Dedifferentiated amniotic fluid mesenchymal stem cell (primary cell): ENCODE measurements around the gene REM2.
"Not testable (repeated sequence)": the region's sequence is repeated elsewhere in the genome, so short reads cannot be mapped to it uniquely, and the experiment has no call there.

Experiments
- DNase-seq: peaks from one replicate; pipeline ENCODE4 v3.0.0-alpha.2; 2016; ENCODE audit errors: extremely low spot score

The REM2 gene

DNA sequence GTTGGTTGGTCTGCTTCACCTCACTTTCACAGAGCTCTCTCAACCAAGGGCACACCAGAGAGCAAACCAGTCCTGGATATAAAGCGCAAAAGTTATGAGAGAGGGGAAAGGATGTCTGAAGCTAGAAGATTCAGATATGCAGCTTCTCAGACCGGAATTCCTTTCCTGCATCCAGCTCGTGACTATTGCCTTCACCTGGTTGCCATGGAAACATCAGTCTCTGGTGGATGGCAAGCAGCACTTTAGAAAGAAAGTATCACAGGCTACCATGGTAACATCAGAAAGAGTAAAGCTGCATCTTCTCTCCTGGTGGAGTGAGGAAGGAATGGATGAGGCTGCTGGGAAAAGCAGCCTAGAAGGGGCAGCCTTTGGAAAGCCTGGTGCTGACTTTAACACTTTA is 13.7 kb downstream of the REM2 start:
- DNase-seq: no peak

DNA sequence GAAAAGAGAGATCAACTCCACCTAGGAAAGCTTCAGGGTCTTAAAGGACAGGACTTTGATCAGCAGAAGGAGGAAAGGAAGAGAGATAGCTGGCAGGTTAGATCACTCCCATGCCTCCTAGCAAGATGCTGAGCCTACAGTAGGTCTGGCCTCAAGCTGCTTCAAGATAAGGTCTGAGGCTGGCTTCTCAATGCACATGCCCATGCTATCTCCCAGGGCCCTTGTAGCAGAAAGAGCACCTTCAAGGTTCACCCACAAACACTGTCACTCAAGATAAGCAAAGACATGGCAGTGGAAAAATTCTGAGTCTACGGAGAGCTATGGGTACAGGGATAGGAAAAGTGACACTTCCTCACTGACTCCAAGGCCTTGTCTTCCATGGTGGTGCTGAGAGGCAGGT is 14.3 kb downstream of the REM2 start:
- no peak for DNase-seq

DNA sequence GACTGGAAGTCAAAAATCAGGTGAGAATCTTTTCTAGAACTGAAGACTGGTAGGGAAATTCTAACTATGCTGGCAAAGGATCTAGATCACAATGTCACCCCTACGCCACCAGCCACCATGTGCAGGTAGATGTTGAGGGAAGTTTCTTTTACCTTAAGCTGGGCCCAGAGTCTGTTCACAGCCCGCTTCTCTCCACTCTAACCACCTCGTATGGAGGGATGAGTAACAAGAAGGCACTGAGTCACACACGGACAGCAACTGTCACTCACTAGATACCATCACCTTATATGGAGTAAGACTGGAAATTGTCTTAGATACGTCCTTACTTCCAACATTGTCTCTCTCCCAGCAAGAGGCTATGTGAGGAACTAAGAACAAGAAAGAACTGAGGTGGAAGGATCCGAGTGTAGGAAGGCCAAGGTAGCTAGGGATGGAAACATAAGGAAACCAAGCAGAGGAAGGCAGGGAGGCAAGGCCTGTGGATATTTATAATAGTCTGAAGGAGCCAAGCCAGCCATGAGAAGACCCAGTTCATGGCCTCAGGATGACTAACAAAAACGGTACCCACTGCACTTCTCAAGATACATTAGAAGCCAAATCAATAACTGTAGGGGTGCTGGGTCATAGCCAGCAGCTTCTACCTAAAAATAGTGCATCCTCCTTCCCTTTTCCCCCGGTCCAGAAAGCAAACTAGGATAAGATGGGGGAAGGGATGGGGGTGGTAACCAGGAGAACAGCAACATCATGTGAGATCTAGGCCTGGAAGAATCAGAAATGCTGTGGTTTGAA is 15.5 kb downstream of the REM2 start:
- DNase-seq: peak; percentile 26

DNA sequence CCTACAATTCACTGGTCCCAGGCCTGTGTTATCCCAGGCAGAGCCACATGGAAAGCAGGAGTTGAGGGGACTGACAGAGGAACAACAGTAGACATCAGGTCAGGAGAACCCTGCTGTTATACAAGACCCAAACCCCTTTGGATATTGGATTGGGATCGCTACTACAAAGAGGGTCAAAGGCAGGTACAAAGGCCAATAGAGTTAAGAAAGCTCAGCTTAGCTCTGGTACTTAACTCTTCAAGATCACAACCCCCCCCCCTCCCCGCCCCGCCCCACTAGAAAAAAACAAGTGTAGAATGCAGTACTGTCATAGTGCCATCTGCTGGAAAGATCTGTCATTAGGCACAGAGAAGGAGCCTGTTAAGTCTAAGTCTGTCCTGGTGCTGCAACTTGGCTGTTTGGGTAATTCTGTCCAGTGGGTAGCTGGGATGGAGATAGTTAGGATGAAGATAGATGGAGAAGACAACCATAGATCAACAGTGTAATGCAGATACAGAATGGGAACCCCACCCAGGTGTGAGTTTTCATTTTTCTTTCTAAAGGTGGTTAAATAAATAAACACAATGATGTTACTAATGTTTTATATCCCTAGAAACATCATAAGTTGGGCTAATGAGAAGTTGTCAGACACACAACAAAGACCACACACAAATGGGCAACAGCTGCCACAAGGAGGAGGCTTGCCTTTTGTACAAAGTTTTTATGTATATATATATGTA is 17.2 kb downstream of the REM2 start:
- peak; percentile 63 for DNase-seq

DNA sequence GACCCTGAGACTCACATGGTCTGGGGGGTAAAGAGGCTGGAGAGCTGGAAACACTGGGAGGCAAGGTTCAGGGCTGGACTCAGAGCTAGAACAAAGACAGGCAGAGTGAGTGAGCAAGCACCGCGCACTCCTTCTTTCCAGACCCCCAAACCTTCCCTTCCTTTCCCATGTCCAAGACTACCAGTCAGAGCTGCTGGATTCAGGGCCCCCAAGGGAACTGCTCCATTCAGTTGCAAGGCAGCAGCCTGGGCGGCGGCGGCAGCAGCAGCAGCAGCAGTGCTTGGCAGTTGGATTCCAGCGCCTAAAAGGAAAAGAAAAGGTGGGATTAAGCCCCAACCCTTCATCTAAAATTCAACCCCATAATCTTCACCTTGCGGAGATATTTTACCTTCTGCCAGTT is 18.8 kb downstream of the REM2 start:
- DNase-seq: no peak

DNA sequence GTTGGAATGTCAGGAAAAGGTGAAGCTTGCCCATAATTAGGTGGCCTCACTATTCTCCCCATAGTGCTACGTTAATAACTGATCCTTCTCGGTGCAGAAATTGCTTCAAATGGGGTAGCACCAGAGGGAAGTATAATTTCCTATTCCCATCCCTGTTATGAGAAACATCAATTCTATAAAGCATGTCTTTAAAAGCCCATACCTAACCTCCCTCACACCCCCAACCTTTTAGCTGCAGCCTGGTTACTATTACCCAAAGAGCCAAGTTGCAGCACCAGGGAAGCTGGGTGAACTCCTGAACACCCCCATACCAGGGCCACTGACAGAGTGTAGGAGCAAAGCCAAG is 20.7 kb downstream of the REM2 start:
- DNase-seq: no peak

DNA sequence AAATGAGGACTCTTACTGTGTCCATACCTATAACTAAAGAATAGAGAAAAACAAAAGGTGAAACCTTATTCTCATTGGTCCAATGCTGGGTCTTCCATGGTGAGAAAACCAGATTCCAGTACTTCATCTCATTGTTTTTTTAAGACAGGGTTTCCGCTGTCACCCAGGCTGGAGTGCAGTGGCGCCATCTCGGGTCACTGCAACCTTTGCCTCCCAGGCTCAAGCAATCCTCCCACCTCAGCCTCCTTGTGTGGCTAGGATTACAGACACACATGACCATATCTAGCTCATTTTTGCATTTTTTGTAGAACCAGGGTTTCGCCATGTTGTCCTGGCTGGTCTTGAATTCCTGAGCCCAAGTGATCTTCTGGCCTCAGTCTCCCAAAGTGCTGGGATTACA is 22.6 kb downstream of the REM2 start:
- no peak for DNase-seq

DNA sequence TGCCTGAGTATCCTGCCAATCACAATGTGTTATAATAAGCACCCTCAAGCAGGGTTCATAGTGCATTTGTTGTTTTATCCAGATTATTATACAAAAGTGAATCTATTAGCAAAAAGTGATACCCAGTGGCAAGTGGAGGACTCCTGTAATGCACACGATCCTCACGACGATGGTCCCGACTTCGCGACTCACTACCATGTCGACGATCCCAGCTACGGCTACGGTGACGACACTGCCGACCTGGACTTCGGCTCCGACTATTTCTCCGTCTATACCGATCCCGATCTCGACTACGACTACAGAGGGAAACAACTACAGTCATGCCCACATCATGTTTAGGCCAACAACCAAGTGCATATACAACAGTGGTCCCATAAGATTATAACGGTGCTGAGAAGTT is 23.1 kb downstream of the REM2 start:
- DNase-seq: no peak

DNA sequence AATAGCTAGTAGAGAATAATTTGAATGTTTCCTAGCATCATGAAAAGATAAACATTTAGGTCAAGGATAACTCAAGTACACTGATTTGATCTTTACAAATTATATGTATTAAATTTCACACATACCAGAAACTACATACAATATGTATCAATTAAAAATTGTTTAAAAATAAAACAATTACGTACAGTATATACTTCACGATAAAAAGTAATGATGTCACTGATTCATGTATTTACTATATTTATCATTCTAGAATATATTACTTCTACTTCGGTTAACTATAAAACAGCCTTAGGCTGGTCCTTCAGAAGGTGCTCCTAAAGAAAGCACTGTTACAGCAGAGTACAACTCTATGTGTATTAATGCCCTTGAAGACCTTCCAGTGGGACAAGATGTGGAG is 24.4 kb downstream of the REM2 start:
- DNase-seq: no peak

DNA sequence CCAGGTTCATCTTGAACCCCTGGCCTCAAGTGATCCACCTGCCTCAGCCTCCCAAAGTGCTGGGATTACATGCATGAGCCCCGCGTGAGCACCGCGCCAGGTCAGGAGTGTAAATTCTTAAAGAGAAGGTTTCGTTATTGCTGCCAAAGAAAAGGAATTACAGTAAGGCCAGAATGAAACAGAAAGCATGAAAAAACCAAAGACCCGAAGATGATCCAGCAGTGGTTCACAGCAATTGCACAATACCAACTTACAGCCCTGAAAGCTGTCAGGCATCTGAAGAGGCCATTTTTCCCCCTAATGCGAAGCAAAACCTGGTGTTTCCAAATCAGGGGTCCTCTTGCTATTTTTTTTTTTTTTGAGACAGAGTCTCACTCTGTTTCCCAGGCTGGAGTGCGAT is 25.6 kb downstream of the REM2 start:
- DNase-seq: peak; percentile 16

DNA sequence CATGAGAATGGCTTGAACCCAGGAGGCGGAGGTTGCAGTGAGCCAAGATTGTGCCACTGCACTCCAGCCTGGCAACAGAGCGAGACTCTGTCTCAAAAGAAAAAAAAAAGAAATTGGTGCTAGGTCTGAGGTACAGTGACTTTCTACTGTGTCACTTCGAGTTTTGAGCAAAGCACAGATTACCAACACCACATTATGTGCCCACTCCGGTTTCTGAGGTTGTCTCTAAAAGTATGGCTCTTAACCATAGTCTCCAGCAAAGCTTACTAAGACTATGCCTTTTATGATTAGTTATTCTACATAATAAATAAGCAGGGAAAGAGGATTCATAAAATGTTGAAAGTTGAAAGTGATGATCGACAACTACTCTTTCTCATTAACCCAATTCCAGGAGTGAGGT is 27.9 kb downstream of the REM2 start:
- DNase-seq: no peak

DNA sequence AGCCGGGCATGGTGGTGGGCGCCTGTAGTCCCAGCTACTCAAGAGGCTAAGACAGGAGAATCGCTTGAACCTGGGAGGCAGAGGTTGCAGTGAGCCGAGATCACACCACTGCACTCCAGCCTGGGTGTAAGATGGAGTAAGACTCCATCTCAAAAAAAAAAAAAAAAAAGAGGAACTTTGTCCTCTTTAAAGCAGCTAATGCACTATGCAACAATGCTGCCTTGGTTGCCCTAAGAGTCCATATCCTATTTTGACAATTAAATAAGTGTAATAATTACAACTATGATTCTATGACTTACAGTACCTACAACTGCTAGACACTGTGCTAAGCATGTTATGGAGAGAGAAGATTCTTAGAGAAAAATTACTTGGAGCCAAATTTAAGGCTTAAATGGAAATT is 31.8 kb downstream of the REM2 start:
- DNase-seq: not testable (repeated sequence)

DNA sequence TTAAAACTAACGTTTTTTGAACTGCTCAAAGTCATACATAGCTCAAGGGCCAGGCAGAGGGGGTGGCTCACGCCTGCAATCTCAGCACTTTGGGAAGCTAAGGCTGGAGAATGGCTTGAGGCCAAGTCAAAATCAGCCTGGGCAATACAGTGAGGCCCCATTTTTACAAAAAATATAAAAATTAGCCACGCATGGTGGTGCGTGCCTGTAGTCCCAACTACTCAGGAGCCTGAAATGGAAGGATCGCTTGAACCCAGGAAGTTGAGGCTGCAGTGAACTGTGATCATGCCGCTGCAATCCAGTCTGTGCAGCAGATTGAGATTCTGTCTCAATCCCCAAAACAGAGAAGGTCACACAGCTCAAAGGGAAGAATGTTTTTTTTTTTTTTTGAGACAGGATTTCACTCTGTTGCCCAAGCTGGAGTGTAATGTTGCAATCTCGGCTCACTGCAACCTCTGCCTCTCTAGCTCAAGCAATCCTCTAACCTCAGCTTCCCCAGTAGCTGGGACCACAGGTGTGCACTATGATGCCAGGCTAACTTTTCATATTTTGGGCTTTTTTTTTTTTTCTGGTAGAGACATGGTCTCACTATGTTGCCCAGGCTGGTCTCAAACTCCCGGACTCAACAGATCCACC is 33.0 kb downstream of the REM2 start:
- DNase-seq: peak; percentile 40

DNA sequence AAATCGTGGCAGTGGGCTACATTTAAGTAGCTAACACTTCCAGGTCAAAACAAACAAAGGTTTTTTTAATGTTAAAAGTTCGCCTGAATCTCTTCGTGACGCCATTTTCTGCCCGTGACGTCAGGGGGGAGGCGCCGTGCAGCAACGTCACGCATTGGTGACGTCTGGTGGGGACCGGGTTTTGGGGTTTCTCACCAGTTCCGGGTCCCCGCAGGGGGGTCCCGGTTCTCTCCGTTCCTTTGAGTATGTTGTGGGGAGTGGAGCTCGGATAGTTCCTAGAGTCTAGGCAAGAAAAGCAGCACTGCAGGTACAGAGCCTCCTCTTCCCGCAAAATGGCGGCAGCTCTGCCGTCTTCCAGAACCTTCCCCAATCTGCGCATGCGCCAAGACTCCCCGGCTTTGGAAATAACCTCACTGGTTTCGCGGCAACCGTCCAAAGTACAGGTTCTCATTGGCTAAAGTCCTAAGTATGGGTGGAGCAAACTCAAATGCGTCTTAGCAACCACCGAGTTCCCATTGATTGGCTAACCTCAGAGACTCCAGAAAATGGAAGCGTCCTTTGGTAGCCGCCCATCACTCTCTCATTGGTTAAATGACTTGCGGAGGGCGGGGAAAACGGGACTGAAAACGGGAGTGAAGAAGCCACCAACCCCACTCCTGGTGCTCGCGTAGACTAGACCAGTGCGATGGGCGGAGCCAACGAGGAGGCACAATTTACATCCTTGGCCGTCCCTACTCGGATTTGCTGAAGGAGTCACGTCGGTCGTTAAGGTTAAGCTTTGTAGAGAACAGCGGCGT is 36.0 kb downstream of the REM2 start, which contains the start of gene RBM23:
Gene RBM23, minus strand, starts transcription at position 346 of the 797 bp plus-strand sequence.
- DNase-seq: peak; percentile 100

DNA sequence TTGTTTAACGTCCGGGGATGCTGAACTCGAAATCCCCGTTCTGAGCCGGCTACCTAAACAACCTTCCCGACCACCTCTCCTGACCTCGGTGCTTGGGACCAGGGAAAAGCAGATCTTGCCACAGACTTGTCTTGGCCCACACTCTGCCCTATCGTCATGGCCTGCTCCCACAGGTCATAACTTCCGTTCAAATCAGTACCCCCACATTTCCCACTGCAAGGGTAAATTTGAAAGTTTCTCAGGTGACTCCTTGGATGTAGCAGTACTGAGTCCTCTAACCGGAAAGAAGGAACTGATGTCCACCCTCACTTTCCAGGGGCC is 36.5 kb downstream of the REM2 start:
- no peak for DNase-seq

DNA sequence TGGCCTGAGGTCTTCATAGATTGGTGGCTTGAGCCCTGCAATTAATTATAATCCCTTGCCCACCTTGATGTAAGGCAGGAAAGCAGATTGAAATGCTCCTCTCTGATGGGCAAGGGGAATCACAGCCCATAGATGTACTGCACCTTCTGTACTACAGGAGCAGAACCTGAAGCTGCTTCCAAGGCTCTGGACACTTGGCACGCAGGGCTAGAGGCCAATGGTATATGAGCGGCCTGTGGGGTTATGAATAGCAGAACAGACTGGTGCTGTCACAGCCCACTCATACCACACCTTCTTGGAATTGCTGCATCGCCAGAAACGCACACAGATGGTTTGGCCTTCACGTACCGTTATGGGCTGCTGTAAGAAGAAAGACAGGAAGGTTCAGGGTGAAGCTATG is 37.7 kb downstream of the REM2 start:
- no peak for DNase-seq

DNA sequence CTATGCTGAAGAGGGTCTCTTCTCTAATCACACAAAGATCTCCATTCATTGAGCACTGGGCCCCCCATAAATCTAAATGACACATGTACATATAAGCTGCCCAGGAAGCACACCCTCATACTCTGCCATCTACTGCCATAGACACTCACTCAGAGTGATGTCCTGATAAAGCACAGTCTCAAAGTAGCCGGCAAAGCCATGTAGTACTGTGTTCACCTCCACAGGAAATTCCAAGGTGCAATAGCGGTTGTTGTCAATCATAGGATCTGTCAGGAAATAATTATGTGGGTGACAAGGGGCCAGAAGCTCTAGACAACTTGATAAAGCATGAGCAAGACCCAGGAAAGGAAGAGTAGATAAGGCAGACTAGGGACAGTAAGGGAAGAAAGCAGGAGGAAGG is 39.3 kb downstream of the REM2 start:
- no peak for DNase-seq

DNA sequence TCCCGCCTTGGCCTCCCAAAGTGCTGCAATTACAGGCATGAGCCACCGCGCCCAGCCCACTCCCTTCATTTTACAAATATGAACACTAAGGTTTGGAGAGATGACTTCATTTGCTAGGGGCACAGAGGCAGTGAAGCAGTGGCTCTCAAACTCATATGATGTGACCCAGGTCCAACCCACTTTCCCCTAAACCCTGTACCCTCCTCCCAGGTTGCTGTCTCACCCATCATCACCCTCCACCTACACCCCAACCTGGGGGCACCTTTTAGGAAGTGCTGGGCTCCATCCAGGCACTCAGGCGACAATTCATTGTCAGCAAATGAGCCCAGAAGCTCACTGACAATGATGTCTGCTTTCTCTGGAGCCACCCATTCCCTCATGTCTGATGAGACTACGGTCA is 40.7 kb downstream of the REM2 start:
- DNase-seq: no peak

DNA sequence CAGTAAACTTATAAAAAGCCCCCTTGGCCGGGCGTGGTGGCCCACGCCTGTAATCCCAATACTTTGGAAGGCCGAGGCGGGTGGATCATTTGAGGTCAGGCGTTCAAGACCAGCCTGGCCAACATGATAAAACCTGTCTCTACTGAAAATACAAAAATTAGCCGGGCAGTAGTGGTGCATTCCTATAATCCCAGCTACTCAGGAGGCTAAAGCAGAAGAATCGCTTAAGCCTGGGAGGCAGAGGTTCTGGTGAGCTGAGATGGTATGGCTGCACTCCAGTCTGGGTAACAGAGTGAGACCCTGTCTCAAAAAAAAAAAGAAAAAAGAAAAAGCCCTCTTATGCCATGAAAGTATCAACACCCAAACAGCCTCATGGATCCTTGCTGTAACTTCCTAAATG is 42.5 kb downstream of the REM2 start:
- DNase-seq: no peak

DNA sequence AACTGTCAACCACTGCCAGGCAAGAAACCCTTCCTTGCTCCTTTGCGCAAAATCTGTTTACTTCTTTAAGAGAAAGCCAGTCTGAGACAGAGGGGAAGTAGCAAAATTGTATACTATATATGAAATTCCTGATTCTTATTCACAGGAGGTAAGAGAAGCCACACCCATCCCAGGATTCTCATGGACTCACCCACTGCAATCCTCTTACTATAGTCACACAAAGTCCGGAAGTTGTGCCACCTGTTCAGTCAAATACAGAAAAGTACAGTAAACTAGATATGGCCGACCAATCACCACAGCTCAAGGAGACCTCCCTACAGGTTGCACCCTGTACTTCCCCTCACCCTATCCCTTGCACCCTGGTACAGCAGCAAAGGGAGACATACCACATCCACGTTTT is 43.3 kb downstream of the REM2 start:
- no peak for DNase-seq

DNA sequence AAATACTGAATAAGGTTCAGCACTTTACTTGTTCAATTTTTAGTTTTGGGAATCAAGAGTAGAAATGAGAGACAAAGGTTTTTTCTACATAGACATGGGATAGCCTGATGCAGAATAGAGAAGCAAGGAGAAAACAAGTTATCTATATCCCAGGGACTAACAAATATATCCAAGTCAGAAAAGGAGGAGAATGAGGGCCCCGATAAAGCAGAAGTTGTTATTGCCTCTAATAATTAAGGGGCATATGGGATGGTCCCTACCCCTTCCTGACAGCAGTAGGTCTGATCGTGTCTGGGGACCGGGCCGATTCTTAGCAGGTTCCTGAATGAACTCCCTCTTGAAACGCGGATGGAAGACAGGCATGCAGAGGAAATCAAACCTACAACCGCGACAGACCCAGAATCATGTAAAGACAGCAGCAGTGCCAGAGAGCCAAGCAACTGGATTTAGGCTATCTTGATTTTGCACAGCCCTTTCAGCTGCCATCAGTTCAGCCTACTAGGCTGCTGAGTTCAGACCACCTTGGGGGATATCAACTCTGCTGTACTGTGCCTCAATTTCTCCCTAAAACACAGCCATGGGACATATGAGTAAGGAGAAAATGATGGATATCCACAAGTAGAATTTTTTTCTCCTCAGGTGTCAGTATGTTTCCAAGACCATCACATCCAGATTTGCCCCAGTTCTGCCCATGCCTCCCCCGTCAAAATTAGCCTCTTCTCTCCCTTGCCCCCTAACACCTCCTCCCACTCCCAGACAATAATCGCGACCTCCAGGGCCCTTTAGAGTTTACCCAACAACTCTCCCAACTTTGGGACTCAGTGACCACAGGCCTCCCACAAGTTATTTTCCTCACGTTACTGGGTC is 45.4 kb downstream of the REM2 start:
- DNase-seq: no peak
